Liver (tissue), 9 donors: Measurements from ENCODE around the gene MT1M. TPM values are rescaled to one million over a fixed set of nuclear protein-coding genes. Genes with fewer than 3 reads are reported as not detected.
"Not testable (repeated sequence)": the region's sequence is repeated elsewhere in the genome, so short reads cannot be mapped to it uniquely, and the experiment has no call there.

Experiments
- DNase-seq: peaks from one replicate; pipeline ENCODE4 v3.0.0-alpha.2; 2017; ENCODE audit warnings: low spot score
- H3K27ac ChIP-seq, 2 donors: one replicate each; pipeline ENCODE4 v1.7.0; 2013; ENCODE audit warnings: inconsistent platforms in 2 of 2, low read length in 2 of 2, control low read depth in 1 of 2, low read depth in 1 of 2, mild to moderate bottlenecking in 1 of 2
- H3K27me3 ChIP-seq, 4 donors: one replicate each; pipeline versions ENCODE4 v1.6.1 to v1.7.0; 2013; ENCODE audit warnings: low read length in 3 of 4, inconsistent platforms in 1 of 4, mild to moderate bottlenecking in 1 of 4, moderate library complexity in 1 of 4; ENCODE audit not compliant: control insufficient read depth in 4 of 4, insufficient read depth in 4 of 4
- H3K36me3 ChIP-seq, 4 donors: one replicate each; pipeline versions ENCODE4 v1.6.1 to v1.7.0; 2013; ENCODE audit warnings: low read length in 3 of 4, mild to moderate bottlenecking in 3 of 4, low read depth in 1 of 4, moderate library complexity in 1 of 4; ENCODE audit not compliant: control insufficient read depth in 4 of 4, insufficient read depth in 3 of 4
- H3K4me1 ChIP-seq, 4 donors: one replicate each; pipeline versions ENCODE4 v1.6.1 to v1.7.0; 2013; ENCODE audit warnings: low read length in 3 of 4, mild to moderate bottlenecking in 3 of 4, moderate library complexity in 1 of 4; ENCODE audit not compliant: control insufficient read depth in 4 of 4, insufficient read depth in 4 of 4
- H3K4me3 ChIP-seq, 3 donors: one replicate each; pipeline versions ENCODE4 v1.6.1 to v1.7.0; 2013; ENCODE audit warnings: low read length in 3 of 3, control low read depth in 1 of 3, low read depth in 1 of 3, mild to moderate bottlenecking in 1 of 3
- H3K9ac ChIP-seq, 2 donors: one replicate each; pipeline ENCODE4 v1.7.0; 2013; ENCODE audit warnings: low read length in 2 of 2, mild to moderate bottlenecking in 2 of 2, moderate library complexity in 2 of 2, control low read depth in 1 of 2, low read depth in 1 of 2
- H3K9me3 ChIP-seq, 4 donors: one replicate each; pipeline versions ENCODE4 v1.6.1 to v1.7.0; 2013; ENCODE audit warnings: low read length in 3 of 4; ENCODE audit not compliant: control insufficient read depth in 4 of 4
- CTCF ChIP-seq: fragments of 150-350 bp; IDR thresholded peaks from 2 replicates; pipeline ENCODE4 v1.5.1; 2017; ENCODE audit warnings: improper control_type of control experiment, low read depth, low read length; ENCODE audit not compliant: missing input control
- HNF4A ChIP-seq, 2 donors: conservative IDR thresholded peaks; 2 replicates each; pipeline ENCODE4 v1.6.1; 2016; ENCODE audit warnings: antibody characterized with exemption in 2 of 2, mild to moderate bottlenecking in 2 of 2
- JUND ChIP-seq, 2 donors: IDR thresholded peaks; 2 replicates each; pipeline ENCODE4 v1.6.1; 2016; ENCODE audit warnings: antibody characterized with exemption in 2 of 2
- RAD21 ChIP-seq, 2 donors: IDR thresholded peaks; 2 replicates each; pipeline ENCODE4 v1.6.1; 2016; ENCODE audit warnings: antibody characterized with exemption in 2 of 2, mild to moderate bottlenecking in 2 of 2
- REST ChIP-seq: IDR thresholded peaks from 2 replicates; pipeline ENCODE4 v1.6.1; 2016; ENCODE audit warnings: antibody characterized with exemption, mild to moderate bottlenecking
- SP1 ChIP-seq: IDR thresholded peaks from 2 replicates; pipeline ENCODE4 v1.6.1; 2018; ENCODE audit warnings: antibody characterized with exemption, mild to moderate bottlenecking
- TAF1 ChIP-seq: conservative IDR thresholded peaks from 2 replicates; pipeline ENCODE4 v1.6.1; 2016; ENCODE audit warnings: antibody characterized with exemption, mild to moderate bottlenecking
- WGBS: extraction: QIAGEN DNeasy Blood & Tissue Kit; methylation state at CpG from one replicate; pipeline ENCODE4 v1.1.7; 2013; 5-methylcytosine and 5-hydroxymethylcytosine counted together
- polyA plus RNA-seq, 2 donors: library from polyadenylated mRNA; stranded (reverse) in 1 of 2; unstranded in 1 of 2; fragments of 200-250 nt in 1 of 2; fragments of >200 nt in 1 of 2; fragmentation: Nextera tagmentation in 1 of 2; extraction: Ambion mirVana in 1 of 2; gene quantifications; one replicate each; pipeline versions ENCODE4 v1.2.1 to v1.2.3, GENCODE V29; 2013 to 2015
- total RNA-seq, 2 donors: library from RNA; depleted of rRNA; stranded (reverse); fragments of >200 nt; gene quantifications; one replicate each; pipeline ENCODE4 v1.2.3, GENCODE V29; 2014
- donor health status: healthy.
- donor health status: healthy.
- donor health status: healthy.
- donor health status: healthy.
- donor health status: healthy.

Gene MT1M
- total and polyA plus RNA-seq, 4 donors = 20.4 to 343 (median 194) TPM

- Histone ChIP-seq H3K27ac (peak overlapping the region; percentile 90 to 94), H3K27me3 (no peaks in the 10 kb centered on the region), H3K9ac (peak overlapping the region; percentile 31 to 78), H3K9me3 (no peaks in the 10 kb centered on the region), H3K4me1 (peaks cover 0 to 20% (median 10%) of the 10 kb centered on the region in 4 donors), H3K36me3 (no peaks in the 10 kb centered on the region), H3K4me3 (peak overlapping the region; percentile 19 to 97 (median 85))
- peak in 1 of 2 donors; percentile 19 for TF ChIP-seq JUND (IDR thresholded peaks at IDR 0.05)
- TF ChIP-seq CTCF = no peak
- peak; percentile 77 for TF ChIP-seq TAF1
- TF ChIP-seq SP1 = peak; percentile 15
- 31% methylated on average over 19 of the region's 19 CpGs for WGBS
- DNase-seq = no peak
Observed at GRCh38 chr16:56669840-56670619, 37.6 kb downstream of the MT1M start.

GRCh38 chr16:56670620-56670934 lies 38.1 kb downstream of the MT1M start:
- Histone ChIP-seq H3K36me3 (no peaks in the 10 kb centered on the region), H3K4me3 (peak overlapping the region; percentile 19 to 97 (median 85)), H3K9ac (peak overlapping the region; percentile 31 to 78), H3K4me1 (peaks cover 0 to 20% (median 10%) of the 10 kb centered on the region in 4 donors), H3K9me3 (no peaks in the 10 kb centered on the region), H3K27ac (peak overlapping the region; percentile 90 to 94), H3K27me3 (no peaks in the 10 kb centered on the region)
- 71% methylated on average over 2 of the region's 2 CpGs for WGBS
- TF ChIP-seq RAD21 (IDR thresholded peaks at IDR 0.05) (no peak), HNF4A (conservative IDR thresholded peaks at IDR 0.05) (no peak), REST (no peak), CTCF (no peak)
- DNase-seq = no peak

GRCh38 chr16:56671691-56672090 lies 39.2 kb downstream of the MT1M start:
- not testable (repeated sequence) for DNase-seq, H3K27ac ChIP-seq, H3K27me3 ChIP-seq, H3K36me3 ChIP-seq, H3K4me3 ChIP-seq, H3K9me3 ChIP-seq, H3K9ac ChIP-seq
- TF ChIP-seq SP1 = peak; percentile 11
- peaks cover 0 to 20% (median 13%) of the 10 kb centered on the region in 4 donors for H3K4me1 ChIP-seq
- 73% methylated on average over 2 of the region's 2 CpGs for WGBS
